SU-DHL-6 (cell line): ENCODE measurements around the gene PLPP7.

Experiments
- H2AFZ ChIP-seq: fragments of 200-600 bp; sonication (generic); 2 replicates; pipeline ENCODE4 v1.6.1; 2014; ENCODE audit warnings: low read depth, mild to moderate bottlenecking, moderate library complexity, mixed read lengths, antibody characterized with exemption, low read length; ENCODE audit not compliant: severe bottlenecking
- H3F3A ChIP-seq: fragments of 200-600 bp; shearing (Covaris generic); 2 replicates; pipeline ENCODE4 v1.6.0; 2016; ENCODE audit warnings: antibody characterized with exemption, mild to moderate bottlenecking; ENCODE audit not compliant: insufficient read depth
- H3K27ac ChIP-seq: fragments of 200-600 bp; sonication (generic); 2 replicates; pipeline ENCODE4 v1.5.1; 2016; ENCODE audit warnings: low read depth, mild to moderate bottlenecking, low read length, moderate library complexity, mixed read lengths
- H3K27me3 ChIP-seq: fragments of 200-600 bp; sonication (generic), shearing (Covaris generic); 2 replicates; pipeline ENCODE4 v1.6.0; 2014; ENCODE audit warnings: mild to moderate bottlenecking, low read length
- H3K36me3 ChIP-seq: fragments of 200-600 bp; sonication (generic); 2 replicates; pipeline ENCODE4 v1.6.1; 2014; ENCODE audit warnings: mild to moderate bottlenecking, low read length, mixed read lengths
- H3K4me2 ChIP-seq: fragments of 300-600, 200-600 bp; shearing (Covaris generic), sonication (generic); 2 replicates; pipeline ENCODE4 v1.6.0; 2014; ENCODE audit warnings: low read length, low read depth, mild to moderate bottlenecking; ENCODE audit not compliant: poor library complexity, severe bottlenecking
- H3K4me3 ChIP-seq: fragments of 200-600 bp; sonication (generic); 2 replicates; pipeline ENCODE4 v1.5.1; 2014; ENCODE audit warnings: antibody characterized with exemption, low read length, mild to moderate bottlenecking, mixed read lengths; ENCODE audit not compliant: insufficient read depth, poor library complexity, severe bottlenecking
- H3K79me2 ChIP-seq: fragments of 200-600 bp; sonication (generic); 2 replicates; pipeline ENCODE4 v1.6.1; 2014; ENCODE audit warnings: mild to moderate bottlenecking, low read length, moderate library complexity; ENCODE audit not compliant: insufficient read depth
- H3K9ac ChIP-seq: fragments of 200-600 bp; sonication (generic); 2 replicates; pipeline ENCODE4 v1.7.0; 2014; ENCODE audit warnings: mild to moderate bottlenecking, low read length
- H3K9me2 ChIP-seq: fragments of 200-600 bp; sonication (generic); replicated peaks from 2 replicates; pipeline ENCODE4 v1.6.1; 2014; ENCODE audit warnings: low read length; ENCODE audit not compliant: insufficient read depth
- H3K9me3 ChIP-seq: fragments of 200-600 bp; sonication (generic); 2 replicates; pipeline ENCODE4 v1.6.1; 2014; ENCODE audit warnings: low read length, mixed read lengths; ENCODE audit not compliant: insufficient read depth
- H4K20me1 ChIP-seq: fragments of 200-600 bp; sonication (generic); 2 replicates; pipeline ENCODE4 v1.6.1; 2014; ENCODE audit warnings: low read depth, mild to moderate bottlenecking, antibody characterized with exemption, low read length, moderate library complexity, mixed read lengths
- CTCF ChIP-seq: fragments of 200-600 bp; sonication (generic); IDR thresholded peaks from one replicate; pipeline ENCODE4 v1.5.1; 2017; ENCODE audit warnings: antibody characterized with exemption, mild to moderate bottlenecking, low read length, moderate library complexity; ENCODE audit not compliant: insufficient read depth, poor library complexity, severe bottlenecking
- EZH2phosphoT487 ChIP-seq: fragments of 200-600 bp; sonication (generic), shearing (Covaris generic); conservative IDR thresholded peaks from 2 replicates; pipeline ENCODE4 v1.6.1; 2018; ENCODE audit warnings: mild to moderate bottlenecking, antibody characterized with exemption, low read length, moderate library complexity, mixed read lengths

PLPP7 gene

GRCh38 chr9:131279863-131280570, 9.5 kb upstream of the PLPP7 start:
- Histone ChIP-seq H3K4me3 (no peak overlapping the region), H4K20me1 (no peaks in the 10 kb centered on the region), H3K79me2 (no peaks in the 10 kb centered on the region; the same call in 1 of the 2 replicates), H3K36me3 (no peaks in the 10 kb centered on the region), H3F3A (peaks cover 8% of the 10 kb centered on the region; the same call in 1 of the 2 replicates), H2AFZ (no peak overlapping the region), H3K9me2 (no peaks in the 10 kb centered on the region), H3K9me3 (no peaks in the 10 kb centered on the region), H3K4me2 (no peak overlapping the region), H3K27ac (no peak overlapping the region), H3K9ac (no peak overlapping the region), H3K27me3 (no peaks in the 10 kb centered on the region)
- TF ChIP-seq EZH2phosphoT487: no peak
- TF ChIP-seq CTCF: no peak

- H3K27ac ChIP-seq: no peak overlapping the region
- H4K20me1 ChIP-seq: no peaks in the 10 kb centered on the region
- H3K79me2 ChIP-seq: no peaks in the 10 kb centered on the region
- no peaks in the 10 kb centered on the region for H3K9me2 ChIP-seq
- H3K4me3 ChIP-seq: no peak overlapping the region
- no peak overlapping the region for H2AFZ ChIP-seq
- peaks cover 8% of the 10 kb centered on the region; the same call in 1 of the 2 replicates for H3F3A ChIP-seq
- no peak overlapping the region for H3K9ac ChIP-seq
- TF ChIP-seq EZH2phosphoT487 (no peak), CTCF (no peak)
- H3K27me3 ChIP-seq: no peaks in the 10 kb centered on the region
- H3K36me3 ChIP-seq: no peaks in the 10 kb centered on the region
- no peak overlapping the region for H3K4me2 ChIP-seq
- H3K9me3 ChIP-seq: no peaks in the 10 kb centered on the region
Observed at GRCh38 chr9:131280660-131281059, 8.9 kb upstream of the PLPP7 start.

- no peaks in the 10 kb centered on the region for H3K36me3 ChIP-seq
Observed at GRCh38 chr9:131281119-131281965, 8.2 kb upstream of the PLPP7 start.

More at GRCh38 chr9:131281119-131281965, 8.2 kb upstream of the PLPP7 start:
- H3K27me3 ChIP-seq: no peaks in the 10 kb centered on the region
- H3K4me3 ChIP-seq: no peak overlapping the region
- no peak overlapping the region for H3K9ac ChIP-seq
- no peak overlapping the region for H2AFZ ChIP-seq
- no peaks in the 10 kb centered on the region for H3K9me2 ChIP-seq
- TF ChIP-seq CTCF (no peak), EZH2phosphoT487 (no peak)
- H3K4me2 ChIP-seq: no peak overlapping the region
- H3K27ac ChIP-seq: no peak overlapping the region
- H4K20me1 ChIP-seq: no peaks in the 10 kb centered on the region
- H3K9me3 ChIP-seq: no peaks in the 10 kb centered on the region
- no peaks in the 10 kb centered on the region for H3K79me2 ChIP-seq
- peaks cover 8% of the 10 kb centered on the region; the same call in 1 of the 2 replicates for H3F3A ChIP-seq
